CD4-positive, CD25-positive, alpha-beta regulatory T cell (primary cell): ENCODE measurements around the gene TMEM151A. TPM values are rescaled to one million over a fixed set of nuclear protein-coding genes. Genes with fewer than 3 reads are reported as not detected.
"Not testable (repeated sequence)": the region's sequence is repeated elsewhere in the genome, so short reads cannot be mapped to it uniquely, and the experiment has no call there.

Experiments
- ATAC-seq, 2 donors: fragments of 150-1000 bp; cut with Tn5 transposase; one replicate each; pipeline ENCODE4 v1.10.0; 2021; ENCODE audit warnings: low read depth in 2 of 2, moderate number of reproducible peaks in 2 of 2, moderate library complexity in 1 of 2
- DNase-seq, 3 donors: peaks; one replicate each; pipeline versions ENCODE4 v3.0.0 to v3.0.0-alpha.2; 2012 to 2022; ENCODE audit warnings: mixed read lengths in 1 of 3
- H3K27ac ChIP-seq: one replicate; pipeline ENCODE4 v1.7.0; 2013; ENCODE audit warnings: mild to moderate bottlenecking, low read length; ENCODE audit not compliant: insufficient read depth, poor library complexity, severe bottlenecking
- H3K27me3 ChIP-seq: one replicate; pipeline ENCODE4 v1.7.0; 2013; ENCODE audit warnings: low read length; ENCODE audit not compliant: control insufficient read depth, insufficient read depth
- H3K36me3 ChIP-seq: one replicate; pipeline ENCODE4 v1.7.0; 2013; ENCODE audit warnings: mild to moderate bottlenecking, low read length, moderate library complexity; ENCODE audit not compliant: control insufficient read depth, insufficient read depth
- H3K4me1 ChIP-seq: 2 replicates; pipeline ENCODE4 v1.7.0; 2013; ENCODE audit warnings: mild to moderate bottlenecking, low read length; ENCODE audit not compliant: insufficient read depth, control insufficient read depth, poor library complexity, severe bottlenecking
- H3K4me3 ChIP-seq: one replicate; pipeline ENCODE4 v1.7.0; 2013; ENCODE audit warnings: low read depth, mild to moderate bottlenecking, low read length, moderate library complexity
- H3K9me3 ChIP-seq, 2 experiments: 1 replicate in 1 of 2; 2 replicates in 1 of 2; pipeline ENCODE4 v1.7.0; 2013; ENCODE audit warnings: low read length in 2 of 2, mild to moderate bottlenecking in 1 of 2, moderate library complexity in 1 of 2; ENCODE audit not compliant: control insufficient read depth in 2 of 2
- H3K27ac Mint-ChIP-seq, 3 donors: one replicate each; pipeline ENCODE4 v1.8.0; 2020 to 2022; ENCODE audit warnings: mild to moderate bottlenecking in 3 of 3, mixed read lengths in 3 of 3, moderate library complexity in 2 of 3
- H3K27me3 Mint-ChIP-seq: one replicate; pipeline ENCODE4 v1.8.0; 2022; ENCODE audit warnings: mild to moderate bottlenecking, mixed read lengths
- H3K36me3 Mint-ChIP-seq: one replicate; pipeline ENCODE4 v1.8.0; 2020; ENCODE audit warnings: mixed read lengths
- H3K4me1 Mint-ChIP-seq, 4 donors: one replicate each; pipeline ENCODE4 v1.8.0; 2020 to 2022; ENCODE audit warnings: mixed read lengths in 4 of 4, mild to moderate bottlenecking in 1 of 4
- H3K4me3 Mint-ChIP-seq, 4 donors: one replicate each; pipeline ENCODE4 v1.8.0; 2020 to 2022; ENCODE audit warnings: mild to moderate bottlenecking in 4 of 4, mixed read lengths in 4 of 4, moderate library complexity in 3 of 4
- H3K9me3 Mint-ChIP-seq, 7 donors: one replicate each; pipeline ENCODE4 v1.8.0; 2020 to 2022; ENCODE audit warnings: mixed read lengths in 7 of 7, mild to moderate bottlenecking in 3 of 7, moderate library complexity in 2 of 7
- polyA plus RNA-seq, 4 donors: library from polyadenylated mRNA; unstranded; fragments of 300-500 nt; fragmentation: Illumina TruSeq; gene quantifications; one replicate each; pipeline ENCODE4 v1.2.3, GENCODE V29; 2021
- total RNA-seq: library from RNA; stranded (reverse); gene quantifications from one replicate; pipeline ENCODE4 v1.2.3, GENCODE V29; 2022

TMEM151A gene
- total and polyA plus RNA-seq, 5 donors from 2014 or later, result not detected

DNA sequence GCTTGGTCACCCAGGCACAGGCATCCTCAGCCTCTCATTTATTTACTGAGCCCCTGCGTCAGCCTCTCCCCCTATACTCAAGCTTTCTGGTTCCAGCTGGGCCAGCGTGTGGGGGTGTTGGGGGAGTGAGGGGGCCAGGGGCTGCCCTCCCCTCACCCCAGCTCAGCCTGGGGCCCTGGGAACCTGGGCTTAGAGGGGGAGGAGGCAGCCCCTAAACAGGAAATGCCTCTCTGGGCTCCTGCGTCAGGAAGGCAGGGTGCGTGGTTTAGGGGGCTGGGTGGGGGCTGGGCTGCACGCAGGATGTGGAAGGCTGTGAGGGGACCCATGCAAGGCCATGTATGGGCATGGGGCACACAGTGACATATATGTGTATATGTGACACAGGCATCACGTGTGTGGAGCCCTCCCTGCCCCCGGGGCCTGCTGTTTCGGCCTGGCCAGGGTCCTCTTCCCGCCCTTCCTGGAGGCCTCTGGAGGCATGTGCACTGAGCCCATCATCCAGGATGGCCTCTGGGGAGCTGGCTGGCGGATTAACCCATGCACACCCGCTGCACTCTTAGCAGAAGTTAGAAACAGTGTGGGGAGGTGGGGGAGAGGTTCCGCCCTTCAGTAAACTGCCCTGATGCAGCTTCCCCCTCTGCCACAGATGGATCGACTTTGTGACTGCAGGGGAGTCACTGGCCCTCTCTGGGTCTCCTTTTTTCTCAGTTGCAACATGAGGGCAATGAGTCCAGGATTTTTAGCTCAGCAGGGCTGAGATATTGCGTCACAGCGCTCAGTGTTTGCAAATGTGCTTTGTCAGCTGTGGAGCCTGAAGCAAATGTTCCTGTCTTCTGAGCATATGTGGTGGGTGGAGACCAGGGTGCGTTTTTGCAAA lies 26.3 kb downstream of the TMEM151A start:
- ATAC-seq (peak; percentile 81 to 84), DNase-seq (peak; percentile 40 to 74 (median 68))
- no peaks in the 10 kb centered on the region for H3K27me3 ChIP-seq
- peaks cover 0 to 7% (median 1%) of the 10 kb centered on the region in 7 donors for H3K9me3 Mint-ChIP-seq
- no peaks in the 10 kb centered on the region for H3K36me3 Mint-ChIP-seq
- H3K27ac Mint-ChIP-seq, result peak overlapping the region; percentile 90 to 96 (median 95)
- no peaks in the 10 kb centered on the region for H3K9me3 ChIP-seq
- H3K36me3 ChIP-seq, result no peaks in the 10 kb centered on the region
- peak overlapping the region; percentile 82 for H3K27ac ChIP-seq
- H3K4me1 Mint-ChIP-seq, result peaks cover 0 to 66% (median 18%) of the 10 kb centered on the region in 4 donors
- no peaks in the 10 kb centered on the region for H3K27me3 Mint-ChIP-seq
- H3K4me3 Mint-ChIP-seq, result peak overlapping the region in 3 of 4 donors; percentile 57 to 74 (median 62)
- H3K4me1 ChIP-seq, result peaks cover 44% of the 10 kb centered on the region
- no peak overlapping the region for H3K4me3 ChIP-seq

DNA sequence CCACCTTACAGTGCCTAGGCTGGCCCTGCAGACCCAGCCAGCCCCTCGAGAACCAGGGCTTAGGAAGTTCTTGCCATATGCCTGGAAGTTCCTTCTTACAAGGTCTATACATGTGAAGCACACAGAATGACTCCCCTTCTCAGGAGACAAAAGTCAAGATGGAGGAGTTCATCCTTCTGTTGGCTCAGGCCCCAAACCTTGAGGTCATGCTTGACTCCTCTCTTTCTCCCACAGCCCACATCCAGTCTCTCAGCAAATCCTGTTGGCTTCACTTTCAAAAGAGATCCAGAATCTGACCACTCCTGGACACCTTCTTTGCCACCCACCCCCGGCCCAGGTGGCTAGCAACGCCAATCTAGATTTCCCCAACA lies 26.9 kb downstream of the TMEM151A start:
- Histone ChIP-seq H3K4me1 (peaks cover 37% of the 10 kb centered on the region), H3K4me3 (no peak overlapping the region), H3K9me3 (no peaks in the 10 kb centered on the region), H3K27me3 (no peaks in the 10 kb centered on the region), H3K27ac (peak overlapping the region; percentile 82), H3K36me3 (no peaks in the 10 kb centered on the region)
- Mint-ChIP-seq H3K4me3 (peak overlapping the region in 3 of 4 donors; percentile 53 to 74 (median 57)), H3K27me3 (no peaks in the 10 kb centered on the region), H3K9me3 (peaks cover 0 to 7% (median 1%) of the 10 kb centered on the region in 7 donors), H3K27ac (peak overlapping the region; percentile 90 to 96 (median 95)), H3K36me3 (no peaks in the 10 kb centered on the region), H3K4me1 (peaks cover 0 to 68% (median 20%) of the 10 kb centered on the region in 4 donors)
- DNase-seq (no peak), ATAC-seq (no peak)

DNA sequence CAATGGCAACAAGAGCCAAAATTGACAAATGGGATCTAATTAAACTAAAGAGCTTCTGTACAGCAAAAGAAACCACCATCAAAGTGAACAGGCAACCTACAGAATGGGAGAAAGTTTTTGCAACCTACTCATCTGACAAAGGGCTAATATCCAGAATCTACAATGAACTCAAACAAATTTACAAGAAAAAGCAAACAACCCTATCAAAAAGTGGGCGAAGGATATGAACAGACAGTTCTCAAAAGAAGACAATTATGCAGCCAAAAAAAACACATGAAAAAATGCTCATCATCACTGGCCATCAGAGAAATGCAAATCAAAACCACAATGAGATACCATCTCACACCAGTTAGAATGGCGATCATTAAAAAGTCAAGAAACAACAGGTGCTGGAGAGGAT lies 28.6 kb downstream of the TMEM151A start:
- not testable (repeated sequence) for H3K27ac ChIP-seq, ATAC-seq, H3K9me3 Mint-ChIP-seq, H3K27me3 ChIP-seq, H3K9me3 ChIP-seq, H3K4me3 ChIP-seq, DNase-seq, H3K36me3 ChIP-seq, H3K27me3 Mint-ChIP-seq, H3K36me3 Mint-ChIP-seq
- H3K4me1 ChIP-seq, result peaks cover 33% of the 10 kb centered on the region
- Mint-ChIP-seq H3K4me3 (peak overlapping the region in 1 of 4 donors; percentile 46), H3K4me1 (peaks cover 0 to 68% (median 22%) of the 10 kb centered on the region in 4 donors), H3K27ac (peak overlapping the region; percentile 86 to 89 (median 88))

DNA sequence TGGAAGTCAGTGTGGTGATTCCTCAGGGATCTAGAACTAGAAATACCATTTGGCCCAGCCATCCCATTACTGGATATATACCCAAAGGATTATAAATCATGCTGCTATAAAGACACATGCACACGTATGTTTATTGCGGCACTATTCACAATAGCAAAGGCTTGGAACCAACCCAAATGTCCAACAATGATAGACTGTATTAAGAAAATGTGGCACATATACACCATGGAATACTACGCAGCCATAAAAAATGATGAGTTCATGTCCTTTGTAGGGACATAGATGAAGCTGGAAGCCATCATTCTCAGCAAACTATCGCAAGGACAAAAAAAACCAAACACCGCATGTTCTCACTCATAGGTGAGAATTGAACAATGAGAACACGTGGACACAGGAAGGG lies 29.1 kb downstream of the TMEM151A start:
- H3K27me3 Mint-ChIP-seq, H3K9me3 Mint-ChIP-seq, ATAC-seq, H3K36me3 Mint-ChIP-seq, DNase-seq, H3K36me3 ChIP-seq, H3K27me3 ChIP-seq, H3K27ac ChIP-seq, H3K9me3 ChIP-seq, H3K4me3 Mint-ChIP-seq, H3K27ac Mint-ChIP-seq, H3K4me3 ChIP-seq: not testable (repeated sequence)
- peaks cover 37% of the 10 kb centered on the region for H3K4me1 ChIP-seq
- H3K4me1 Mint-ChIP-seq, result peaks cover 0 to 68% (median 19%) of the 10 kb centered on the region in 4 donors

DNA sequence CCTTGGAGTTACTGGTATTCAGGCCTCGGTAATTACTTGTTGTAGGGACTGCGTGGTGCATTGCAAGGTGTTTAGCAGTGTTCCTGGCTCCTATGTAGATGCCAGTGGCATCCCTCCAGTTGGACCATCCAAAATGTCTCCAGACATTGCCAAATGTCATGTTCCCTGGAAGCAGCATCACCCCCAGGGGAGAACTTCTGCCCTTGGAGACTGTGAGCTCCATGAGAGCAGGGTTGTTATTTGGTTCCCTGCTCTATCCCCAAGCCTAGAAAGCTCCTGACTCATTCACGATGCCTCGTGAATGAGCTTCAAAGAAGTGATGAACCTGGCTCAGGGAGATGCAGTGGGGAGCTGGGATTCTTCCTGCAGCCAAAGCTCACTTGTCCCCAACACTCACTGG lies 29.9 kb downstream of the TMEM151A start:
- Histone ChIP-seq H3K4me1 (peaks cover 46% of the 10 kb centered on the region), H3K4me3 (no peak overlapping the region), H3K9me3 (no peaks in the 10 kb centered on the region), H3K27ac (no peak overlapping the region), H3K27me3 (no peaks in the 10 kb centered on the region), H3K36me3 (no peaks in the 10 kb centered on the region)
- Mint-ChIP-seq H3K27me3 (no peaks in the 10 kb centered on the region), H3K9me3 (peaks cover 0 to 7% (median 1%) of the 10 kb centered on the region in 7 donors), H3K4me1 (peaks cover 0 to 71% (median 21%) of the 10 kb centered on the region in 4 donors), H3K4me3 (peak overlapping the region in 1 of 4 donors; percentile 38), H3K27ac (no peak overlapping the region), H3K36me3 (no peaks in the 10 kb centered on the region)
- ATAC-seq (no peak), DNase-seq (no peak)

DNA sequence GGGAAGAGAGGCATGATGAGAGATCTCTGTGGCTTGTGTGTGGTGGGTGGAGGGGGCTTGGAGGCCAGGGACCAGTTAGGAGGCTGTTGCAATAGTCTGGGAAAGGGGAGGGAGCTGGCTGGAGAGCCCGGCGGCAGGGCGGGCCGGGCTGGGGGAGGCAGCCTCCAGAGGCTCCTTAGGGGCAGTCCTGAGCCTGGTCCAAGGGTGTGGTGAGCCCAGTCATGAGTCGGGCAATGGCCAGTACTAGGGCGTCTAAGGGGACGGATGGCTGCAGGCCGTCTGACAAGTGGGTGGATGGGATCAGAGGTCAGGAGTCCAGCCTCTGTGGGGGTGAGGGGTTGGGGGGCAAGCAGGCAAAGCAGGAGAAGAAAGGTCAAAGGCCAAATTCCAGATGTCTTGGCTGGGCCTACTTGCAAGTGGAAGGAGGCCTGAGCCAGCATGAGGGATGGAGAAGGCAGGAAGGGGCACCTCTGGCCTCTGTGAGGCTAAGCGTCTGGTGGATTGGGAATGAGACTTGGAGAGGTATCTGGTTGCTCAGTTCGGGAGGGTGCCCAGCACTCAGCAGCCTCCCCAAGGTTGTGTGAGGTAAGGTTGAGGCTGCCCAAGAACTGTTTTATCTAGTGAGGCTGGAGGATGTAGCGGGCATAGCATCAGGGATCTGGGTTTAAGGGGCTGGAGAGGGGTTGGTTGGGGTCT lies 31.2 kb downstream of the TMEM151A start:
- peaks cover 0 to 7% (median 1%) of the 10 kb centered on the region in 7 donors for H3K9me3 Mint-ChIP-seq
- Histone ChIP-seq H3K9me3 (no peaks in the 10 kb centered on the region), H3K4me3 (no peak overlapping the region), H3K27ac (no peak overlapping the region), H3K36me3 (no peaks in the 10 kb centered on the region), H3K4me1 (peaks cover 47% of the 10 kb centered on the region), H3K27me3 (no peaks in the 10 kb centered on the region)
- no peaks in the 10 kb centered on the region for H3K27me3 Mint-ChIP-seq
- H3K4me1 Mint-ChIP-seq, result peaks cover 4 to 74% (median 25%) of the 10 kb centered on the region in 4 donors
- no peak for ATAC-seq
- no peaks in the 10 kb centered on the region for H3K36me3 Mint-ChIP-seq
- peak overlapping the region in 2 of 3 donors; percentile 67 to 83 for H3K27ac Mint-ChIP-seq
- no peak for DNase-seq
- H3K4me3 Mint-ChIP-seq, result peak overlapping the region in 1 of 4 donors; percentile 81

DNA sequence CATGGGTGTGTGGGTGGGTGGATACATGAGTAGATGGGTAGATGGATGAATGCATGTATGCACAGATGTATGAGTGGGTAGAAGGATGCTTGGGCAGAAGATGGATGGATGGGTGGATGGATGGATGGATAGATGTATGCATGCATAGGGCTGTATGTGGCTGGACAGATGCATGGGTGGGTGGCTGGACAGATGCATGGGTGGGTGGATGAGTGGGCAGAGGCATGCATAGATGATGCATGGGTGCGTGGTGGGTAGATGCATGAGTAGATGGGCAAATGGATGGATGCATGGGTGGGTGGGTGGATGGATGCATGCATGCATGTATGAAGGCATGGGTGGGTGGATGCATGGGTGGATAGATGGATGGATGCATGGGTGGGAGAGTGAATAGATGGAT lies 32.0 kb downstream of the TMEM151A start:
- DNase-seq (no peak), ATAC-seq (no peak)
- no peaks in the 10 kb centered on the region for H3K9me3 ChIP-seq
- Mint-ChIP-seq H3K27ac (no peak overlapping the region), H3K9me3 (peaks cover 0 to 4% (median 1%) of the 10 kb centered on the region in 7 donors), H3K4me1 (peaks cover 4 to 74% (median 27%) of the 10 kb centered on the region in 4 donors), H3K4me3 (peak overlapping the region in 2 of 4 donors; percentile 43 to 80), H3K36me3 (no peaks in the 10 kb centered on the region), H3K27me3 (no peaks in the 10 kb centered on the region)
- H3K36me3 ChIP-seq, result no peaks in the 10 kb centered on the region
- no peak overlapping the region for H3K4me3 ChIP-seq
- H3K27ac ChIP-seq, result no peak overlapping the region
- H3K27me3 ChIP-seq, result no peaks in the 10 kb centered on the region
- peaks cover 47% of the 10 kb centered on the region for H3K4me1 ChIP-seq
